GM18870 (cell line): ENCODE measurements around the gene CDH23.

Source experiments
- ATAC-seq: cut with Tn5 transposase; IDR thresholded peaks from one replicate; pipeline ENCODE4 v1.9.1; 2021; ENCODE audit warnings: moderate library complexity; ENCODE audit not compliant: unreplicated experiment

CDH23 gene

DNA sequence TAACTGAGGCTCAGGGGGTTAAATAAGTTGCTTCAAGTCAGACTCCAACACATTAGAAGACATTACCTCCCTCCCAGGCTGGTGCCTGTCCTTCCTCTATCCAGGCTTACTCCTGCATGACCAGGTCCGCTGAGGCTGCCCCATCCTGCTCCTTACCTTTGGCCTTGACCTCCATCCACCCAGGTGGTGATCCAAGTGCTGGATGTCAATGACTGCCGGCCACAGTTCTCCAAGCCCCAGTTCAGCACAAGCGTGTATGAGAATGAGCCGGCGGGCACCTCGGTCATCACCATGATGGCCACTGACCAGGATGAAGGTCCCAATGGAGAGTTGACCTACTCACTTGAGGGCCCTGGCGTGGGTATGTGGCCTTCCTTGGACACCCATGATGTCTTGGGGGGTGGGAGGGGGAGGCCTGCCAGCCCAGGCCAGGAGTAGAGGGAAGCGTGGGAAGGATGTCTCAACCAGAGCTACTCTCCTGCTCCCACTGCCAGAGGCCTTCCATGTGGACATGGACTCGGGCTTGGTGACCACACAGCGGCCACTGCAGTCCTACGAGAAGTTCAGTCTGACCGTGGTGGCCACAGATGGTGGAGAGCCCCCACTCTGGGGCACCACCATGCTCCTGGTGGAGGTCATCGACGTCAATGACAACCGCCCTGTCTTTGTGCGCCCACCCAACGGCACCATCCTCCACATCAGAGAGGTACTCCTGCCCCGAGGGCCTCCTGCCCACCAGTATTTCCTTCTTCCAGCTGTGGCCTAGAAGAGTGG lies 406.2 kb downstream of the CDH23 start:
- no peak for ATAC-seq

DNA sequence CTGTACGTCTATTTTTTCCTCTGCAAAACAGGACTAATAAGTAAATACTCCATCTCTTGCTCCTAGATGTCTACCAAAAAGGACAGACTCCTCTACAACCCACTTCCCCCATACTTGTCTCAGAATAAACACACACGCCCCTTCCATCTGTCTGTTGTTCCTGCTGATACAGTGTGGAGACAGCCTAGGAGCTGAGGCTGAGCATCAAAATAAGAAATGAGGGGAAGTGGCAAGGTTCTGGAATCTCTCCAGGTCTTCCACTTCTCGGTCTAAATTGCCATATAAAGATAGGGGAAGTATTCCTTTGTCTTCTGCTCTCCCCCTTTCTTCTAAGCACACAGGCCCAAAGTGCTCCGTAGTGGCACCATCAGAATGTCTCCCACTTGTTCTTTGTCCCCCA lies 407.4 kb downstream of the CDH23 start:
- ATAC-seq: no peak

DNA sequence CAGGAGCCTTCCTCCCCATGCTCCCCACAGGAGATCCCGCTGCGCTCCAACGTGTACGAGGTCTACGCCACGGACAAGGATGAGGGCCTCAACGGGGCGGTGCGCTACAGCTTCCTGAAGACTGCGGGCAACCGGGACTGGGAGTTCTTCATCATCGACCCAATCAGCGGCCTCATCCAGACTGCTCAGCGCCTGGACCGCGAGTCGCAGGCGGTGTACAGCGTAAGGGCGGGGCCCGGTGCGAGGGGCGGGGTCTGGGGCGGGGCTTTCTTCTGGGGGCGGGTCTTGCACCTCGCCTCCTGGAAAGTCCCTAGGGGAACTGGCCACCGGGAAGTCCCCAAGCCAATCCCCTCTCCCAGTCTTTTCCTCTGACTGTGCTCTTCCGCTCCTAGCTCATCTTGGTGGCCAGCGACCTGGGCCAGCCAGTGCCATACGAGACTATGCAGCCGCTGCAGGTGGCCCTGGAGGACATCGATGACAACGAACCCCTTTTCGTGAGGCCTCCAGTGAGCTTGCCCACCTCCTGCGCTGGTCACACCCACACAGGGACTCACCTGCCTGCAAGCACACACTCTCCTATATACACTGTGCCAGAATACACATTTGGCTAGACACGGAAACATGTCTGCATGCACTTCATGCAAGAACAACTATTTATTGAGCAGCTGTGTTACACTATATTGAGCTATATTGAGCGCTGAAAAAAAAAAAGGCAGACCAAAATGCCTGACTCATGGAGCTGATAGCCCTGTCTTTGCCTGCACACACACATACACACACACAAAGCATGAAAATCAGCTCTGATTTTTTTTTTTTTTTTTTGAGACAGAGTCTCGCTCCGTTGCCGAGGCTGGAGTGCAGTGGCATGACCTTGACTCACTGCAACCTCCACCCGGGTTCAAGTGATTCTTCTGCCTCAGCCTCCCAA lies 409.3 kb downstream of the CDH23 start:
- ATAC-seq: no peak

DNA sequence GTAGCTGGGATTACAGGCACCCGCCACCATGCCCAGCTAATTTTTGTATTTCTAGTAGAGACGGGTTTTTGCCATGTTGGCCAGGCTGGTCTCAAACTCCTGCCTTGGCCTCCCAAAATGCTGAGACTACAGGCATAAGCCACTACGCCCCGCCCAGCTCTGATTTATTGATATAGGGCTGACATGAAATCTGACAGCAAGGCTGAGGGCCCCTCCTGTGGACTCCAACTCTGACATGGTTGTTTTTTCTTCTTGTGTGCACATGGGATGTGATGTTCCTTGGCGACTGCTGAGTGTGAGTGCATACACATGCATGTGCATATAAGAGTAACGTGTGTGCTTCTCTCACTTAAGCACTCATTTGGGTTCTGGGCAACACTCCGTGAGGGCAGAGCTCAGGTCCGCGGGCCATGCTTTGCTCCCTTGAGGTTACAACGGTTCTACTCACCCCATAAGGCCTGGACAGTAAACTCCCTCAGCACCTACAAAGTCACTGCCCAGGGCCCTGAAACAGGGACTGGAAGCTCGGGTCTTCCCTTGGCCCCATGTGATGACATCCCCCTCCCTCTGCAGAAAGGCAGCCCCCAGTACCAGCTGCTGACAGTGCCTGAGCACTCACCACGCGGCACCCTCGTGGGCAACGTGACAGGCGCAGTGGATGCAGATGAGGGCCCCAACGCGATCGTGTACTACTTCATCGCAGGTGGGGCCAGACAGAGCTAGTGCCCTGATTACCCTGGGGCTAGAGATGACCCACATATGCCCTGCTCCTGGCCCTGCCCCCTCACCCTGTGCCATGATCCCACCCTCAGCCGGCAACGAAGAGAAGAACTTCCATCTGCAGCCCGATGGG lies 410.2 kb downstream of the CDH23 start:
- ATAC-seq: no peak

DNA sequence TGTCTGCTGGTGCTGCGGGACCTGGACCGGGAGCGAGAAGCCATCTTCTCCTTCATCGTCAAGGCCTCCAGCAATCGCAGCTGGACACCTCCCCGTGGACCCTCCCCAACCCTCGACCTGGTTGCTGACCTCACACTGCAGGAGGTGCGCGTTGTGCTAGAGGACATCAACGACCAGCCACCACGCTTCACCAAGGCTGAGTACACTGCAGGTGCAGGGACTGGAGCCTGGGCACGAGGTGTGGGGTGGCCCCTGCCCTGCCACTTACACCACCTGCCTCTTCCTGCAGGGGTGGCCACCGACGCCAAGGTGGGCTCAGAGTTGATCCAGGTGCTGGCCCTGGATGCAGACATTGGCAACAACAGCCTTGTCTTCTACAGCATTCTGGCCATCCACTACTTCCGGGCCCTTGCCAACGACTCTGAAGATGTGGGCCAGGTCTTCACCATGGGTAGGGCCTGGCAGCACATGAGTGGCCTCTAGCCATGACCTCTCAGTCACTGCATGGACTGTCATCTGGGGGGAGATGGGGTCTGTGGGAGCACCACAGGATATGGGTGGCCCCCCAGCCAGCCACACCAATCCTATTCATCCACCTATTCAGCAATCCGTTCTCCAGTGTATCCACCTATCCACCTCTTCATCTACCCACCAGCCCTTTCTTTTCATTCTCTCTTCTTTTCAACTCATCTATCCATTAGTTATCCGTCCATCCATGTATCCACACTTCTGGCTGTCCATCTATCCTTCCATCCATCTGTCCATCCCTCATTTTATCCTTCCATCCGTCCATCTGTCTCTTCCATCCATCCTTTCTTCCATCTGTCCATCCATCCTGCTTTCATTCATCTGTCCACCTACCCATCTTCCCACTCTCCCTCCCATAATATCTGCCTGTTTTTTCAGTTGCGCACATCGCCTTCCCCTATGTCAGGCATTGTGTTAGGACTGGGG lies 411.1 kb downstream of the CDH23 start:
- ATAC-seq: no peak

DNA sequence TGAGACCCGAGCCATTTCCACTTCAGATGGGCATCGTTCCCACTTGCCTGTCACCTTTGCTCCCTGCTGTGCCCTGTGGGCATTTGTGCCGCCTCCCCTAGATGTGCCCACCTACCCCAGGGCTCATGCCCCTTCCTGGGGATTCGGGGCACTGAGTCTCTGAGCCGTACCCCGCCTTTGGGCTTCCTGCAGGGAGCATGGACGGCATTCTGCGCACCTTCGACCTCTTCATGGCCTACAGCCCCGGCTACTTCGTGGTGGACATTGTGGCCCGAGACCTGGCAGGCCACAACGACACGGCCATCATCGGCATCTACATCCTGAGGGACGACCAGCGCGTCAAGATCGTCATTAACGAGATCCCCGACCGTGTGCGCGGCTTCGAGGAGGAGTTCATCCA lies 412.9 kb downstream of the CDH23 start:
- ATAC-seq: no peak

DNA sequence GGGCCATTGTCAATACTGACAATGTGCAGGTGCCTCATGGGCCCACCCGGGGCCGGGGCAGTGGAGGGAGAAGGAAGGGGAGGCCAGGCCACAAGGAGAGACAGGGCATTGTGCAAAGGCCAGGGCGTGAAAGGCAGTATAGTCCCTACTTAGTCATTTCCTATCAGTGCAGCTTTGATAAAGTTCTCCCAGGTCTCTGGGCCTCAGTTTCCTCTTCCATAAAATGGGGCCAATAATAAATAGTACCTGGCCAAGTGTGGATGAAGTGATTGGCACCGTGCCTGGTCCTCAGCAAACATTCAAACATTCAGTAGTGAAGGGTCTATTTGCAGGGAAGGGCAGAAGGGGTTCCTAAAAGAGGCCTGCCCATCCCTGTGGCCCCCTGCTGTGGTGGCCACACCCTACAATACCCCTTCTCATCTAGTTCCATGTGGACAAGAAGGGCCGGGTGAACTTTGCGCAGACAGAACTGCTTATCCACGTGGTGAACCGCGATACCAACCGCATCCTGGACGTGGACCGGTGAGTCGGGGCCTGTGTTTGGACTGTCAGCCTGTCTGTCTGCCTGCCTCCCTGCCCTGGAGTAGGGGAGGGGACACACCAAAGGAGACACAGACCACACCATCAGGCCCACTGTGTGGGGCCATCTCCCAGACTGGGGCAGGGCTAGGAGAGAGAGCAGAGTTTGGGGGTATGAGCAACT lies 413.5 kb downstream of the CDH23 start:
- no peak for ATAC-seq

DNA sequence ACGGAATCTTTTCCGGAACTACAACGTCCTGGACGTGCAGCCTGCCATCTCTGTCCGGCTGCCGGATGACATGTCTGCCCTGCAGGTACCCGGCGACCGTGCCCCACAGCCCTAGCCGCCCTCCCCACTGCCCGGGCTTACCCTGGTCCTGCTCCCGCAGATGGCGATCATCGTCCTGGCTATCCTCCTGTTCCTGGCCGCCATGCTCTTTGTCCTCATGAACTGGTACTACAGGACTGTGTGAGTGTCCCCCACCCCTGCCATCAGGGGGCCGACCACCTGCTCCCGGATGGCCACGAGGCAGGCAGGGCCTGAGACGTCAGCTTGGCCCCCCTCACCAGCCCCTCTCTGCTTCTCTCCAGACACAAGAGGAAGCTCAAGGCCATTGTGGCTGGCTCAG lies 414.6 kb downstream of the CDH23 start:
- no peak for ATAC-seq

DNA sequence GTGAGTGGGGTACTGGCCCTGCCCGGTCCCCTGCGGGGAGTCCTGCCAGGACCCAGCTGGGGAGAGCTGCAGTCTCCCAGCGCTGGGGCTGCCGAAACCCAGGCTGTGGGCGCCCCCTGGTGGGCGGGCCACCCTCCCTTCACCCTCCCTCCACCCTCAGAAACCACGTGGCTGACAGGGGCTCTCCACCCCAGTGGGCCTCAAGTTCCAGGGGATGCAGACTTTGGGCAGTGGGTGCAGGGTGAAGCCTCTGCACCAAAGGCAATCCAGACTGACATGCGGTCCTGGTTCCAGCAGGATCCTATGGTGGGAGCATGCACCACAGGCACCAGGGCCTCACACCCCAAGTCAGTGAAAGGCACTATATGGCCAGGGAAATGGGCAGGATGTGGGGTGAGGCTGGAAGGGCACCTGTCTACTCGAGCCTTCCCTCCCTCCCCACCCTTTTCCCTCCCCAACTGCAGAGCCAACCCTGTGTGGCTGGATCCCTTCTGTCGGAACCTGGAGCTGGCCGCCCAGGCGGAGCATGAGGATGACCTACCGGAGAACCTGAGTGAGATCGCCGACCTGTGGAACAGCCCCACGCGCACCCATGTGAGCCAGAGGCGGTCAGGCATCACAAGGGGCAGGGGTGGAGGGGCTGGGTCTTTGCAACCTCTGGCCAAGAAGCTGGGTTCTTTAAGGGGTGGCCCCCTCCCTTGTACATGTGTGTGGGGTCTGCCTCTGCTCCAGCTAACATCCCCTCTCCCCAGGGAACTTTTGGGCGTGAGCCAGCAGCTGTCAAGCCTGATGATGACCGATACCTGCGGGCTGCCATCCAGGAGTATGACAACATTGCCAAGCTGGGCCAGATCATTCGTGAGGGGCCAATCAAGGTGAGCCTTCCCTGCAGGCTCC lies 415.5 kb downstream of the CDH23 start:
- ATAC-seq: no peak

DNA sequence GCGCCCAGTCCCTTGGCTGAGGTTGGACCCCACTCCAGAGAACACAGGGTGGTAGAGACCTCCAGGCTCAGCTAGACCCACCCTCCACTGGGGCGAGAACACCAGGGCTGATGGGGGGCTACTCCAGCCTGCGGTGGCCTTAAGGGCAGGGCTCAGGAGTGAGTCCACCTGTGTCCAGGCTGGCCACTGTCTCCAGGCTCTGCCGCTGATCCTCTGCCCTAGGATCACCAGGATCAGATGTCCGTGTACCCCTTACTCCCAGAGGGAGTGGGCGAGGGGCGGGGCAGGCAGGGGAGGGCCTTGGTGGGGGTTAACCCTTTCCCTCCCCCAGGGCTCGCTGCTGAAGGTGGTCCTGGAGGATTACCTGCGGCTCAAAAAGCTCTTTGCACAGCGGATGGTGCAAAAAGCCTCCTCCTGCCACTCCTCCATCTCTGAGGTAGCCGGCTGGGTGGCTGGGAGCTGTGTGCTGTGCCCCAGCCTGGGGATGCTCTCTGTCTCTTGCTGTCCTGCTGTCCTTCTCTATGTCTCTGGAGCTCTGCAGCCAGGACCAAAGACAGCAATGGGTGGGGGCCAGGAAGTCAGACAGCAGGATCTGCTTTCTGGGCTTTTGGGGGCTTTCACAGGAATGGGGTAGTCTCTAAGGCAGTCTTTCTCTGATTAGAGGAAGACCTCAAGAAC lies 416.3 kb downstream of the CDH23 start:
- ATAC-seq: no peak

DNA sequence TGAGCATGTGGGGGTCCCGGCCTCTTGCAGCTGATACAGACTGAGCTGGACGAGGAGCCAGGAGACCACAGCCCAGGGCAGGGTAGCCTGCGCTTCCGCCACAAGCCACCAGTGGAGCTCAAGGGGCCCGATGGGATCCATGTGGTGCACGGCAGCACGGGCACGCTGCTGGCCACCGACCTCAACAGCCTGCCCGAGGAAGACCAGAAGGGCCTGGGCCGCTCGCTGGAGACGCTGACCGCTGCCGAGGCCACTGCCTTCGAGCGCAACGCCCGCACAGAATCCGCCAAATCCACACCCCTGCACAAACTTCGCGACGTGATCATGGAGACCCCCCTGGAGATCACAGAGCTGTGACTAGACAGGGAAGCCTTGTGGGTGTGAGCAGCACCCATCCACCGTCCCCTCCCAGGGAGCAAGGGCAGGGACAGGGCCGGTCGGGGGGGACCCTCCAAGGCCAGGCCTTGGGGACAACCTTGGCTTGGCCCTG lies 418.2 kb downstream of the CDH23 start:
- ATAC-seq: no peak

DNA sequence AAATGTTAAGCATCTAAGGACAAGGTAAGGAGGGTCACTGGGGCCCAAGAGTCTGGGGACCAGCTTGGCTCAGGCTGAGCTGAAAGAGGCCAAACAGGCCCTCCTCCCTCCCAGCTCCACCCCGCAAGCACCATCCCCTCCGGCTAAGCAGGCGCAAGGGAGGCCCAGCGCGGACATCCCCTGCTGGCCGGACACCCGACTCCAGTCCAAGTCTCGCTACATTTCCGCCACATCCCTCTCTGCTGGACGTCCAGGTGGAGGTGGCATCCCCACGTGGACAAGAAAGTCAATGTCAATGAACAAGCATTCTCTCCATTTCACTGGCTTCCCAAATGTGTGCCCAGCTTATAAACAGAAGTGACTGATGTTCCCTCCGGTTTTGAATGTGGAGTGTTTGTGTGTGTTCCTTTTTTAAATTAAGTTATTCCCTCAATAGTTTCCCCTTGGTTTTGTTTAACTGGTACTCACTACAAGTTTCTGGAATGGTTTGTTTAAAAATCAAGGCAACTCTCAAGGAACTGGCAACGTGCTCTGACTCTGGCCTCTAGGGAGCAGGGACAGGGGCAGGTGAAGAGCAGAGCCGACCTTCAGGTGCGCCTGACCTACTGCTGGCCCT lies 418.9 kb downstream of the CDH23 start:
- no peak for ATAC-seq

DNA sequence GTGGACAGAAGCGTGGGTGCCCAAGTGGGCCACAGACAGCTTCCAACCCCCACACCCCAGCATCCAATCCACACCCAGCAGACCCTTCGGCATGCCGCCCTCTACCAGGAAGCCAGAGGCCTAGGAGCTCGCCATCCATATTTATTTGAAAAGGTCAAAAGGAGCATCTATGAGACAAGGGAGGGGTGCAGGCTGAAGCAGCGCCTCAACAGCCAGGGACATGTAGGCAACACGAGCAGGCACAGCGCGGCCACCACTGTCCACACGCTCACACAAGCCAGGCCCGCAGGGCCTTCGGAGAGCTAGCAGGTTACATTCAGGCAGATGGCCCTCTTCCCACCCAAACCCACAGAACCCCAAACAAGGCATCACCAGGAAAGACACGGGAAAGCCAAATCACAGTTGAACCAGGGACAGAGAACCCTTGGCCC lies 419.7 kb downstream of the CDH23 start:
- no peak for ATAC-seq

DNA sequence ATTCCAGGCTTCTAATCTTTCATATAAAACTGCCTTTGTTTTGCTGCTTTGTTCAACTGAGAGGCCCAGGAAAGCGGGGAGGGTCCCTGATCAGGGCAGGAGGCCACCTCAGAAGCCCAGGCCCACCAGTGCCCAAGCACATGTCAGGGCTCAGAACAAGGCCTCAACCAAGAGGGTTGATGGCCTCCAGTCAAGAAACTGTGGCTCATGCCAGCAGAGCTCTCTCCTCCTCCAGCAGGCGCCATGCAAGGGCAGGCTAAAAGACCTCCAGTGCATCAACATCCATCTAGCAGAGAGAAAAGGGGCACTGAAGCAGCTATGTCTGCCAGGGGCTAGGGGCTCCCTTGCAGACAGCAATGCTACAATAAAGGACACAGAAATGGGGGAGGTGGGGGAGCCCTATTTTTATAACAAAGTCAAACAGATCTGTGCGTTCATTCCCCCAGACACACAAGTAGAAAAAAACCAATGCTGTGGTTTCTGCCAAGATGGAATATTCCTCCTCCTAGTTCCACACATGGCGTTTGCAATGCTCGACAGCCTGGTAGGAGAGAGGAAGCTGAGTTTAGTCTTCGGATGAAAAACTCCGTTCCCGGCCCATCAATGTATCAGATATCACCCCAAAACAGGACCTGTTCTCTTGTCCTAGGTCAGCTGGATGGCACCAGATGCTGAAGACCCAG lies 420.4 kb downstream of the CDH23 start:
- no peak for ATAC-seq

DNA sequence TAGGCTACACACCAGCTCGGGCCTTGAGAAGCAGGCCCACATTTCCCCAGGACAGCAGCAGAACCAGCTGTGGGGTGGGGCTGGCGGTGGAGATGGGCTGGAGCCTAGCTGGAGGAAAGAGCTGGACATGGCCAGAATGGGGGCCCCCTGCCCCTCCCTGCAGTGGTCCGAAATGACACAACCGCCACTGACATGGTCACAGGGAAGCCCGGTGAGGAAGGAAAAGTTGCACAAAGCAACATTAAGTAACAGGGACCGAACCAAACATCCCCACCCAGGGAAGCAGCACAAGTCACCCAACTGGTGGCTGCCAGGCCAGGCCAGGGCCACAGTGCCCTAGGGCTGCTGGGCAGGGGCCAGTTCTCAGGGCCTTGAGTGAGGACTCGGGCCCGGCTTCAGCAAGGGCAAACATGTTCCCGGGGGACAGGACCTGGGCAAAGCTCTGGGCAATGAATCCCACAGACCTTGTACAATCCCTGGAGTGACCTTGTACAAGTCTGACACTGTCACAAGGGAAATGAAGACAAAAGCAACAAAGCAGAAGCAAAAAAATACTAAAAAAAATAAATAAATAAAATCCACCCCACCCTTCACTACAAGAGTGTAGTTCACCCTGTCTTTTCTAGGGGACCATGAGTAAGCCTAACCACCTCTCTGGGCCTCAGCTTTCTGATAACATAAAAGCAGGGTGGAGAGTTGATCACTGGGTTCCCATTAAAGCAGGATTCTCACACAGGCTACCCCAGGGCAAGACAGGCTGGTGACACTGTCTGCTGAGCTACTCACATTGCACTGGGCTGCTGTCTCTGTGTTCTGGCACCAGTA lies 421.3 kb downstream of the CDH23 start:
- ATAC-seq: no peak
